Activated naive CD8-positive, alpha-beta T cell treated with anti-CD3 and anti-CD28 coated beads for 36 hours (primary cell): ENCODE data around the gene MGAT2. TPM values are rescaled to one million over a fixed set of nuclear protein-coding genes. Genes with fewer than 3 reads are reported as not detected.
"Not testable (repeated sequence)": the region's sequence is repeated elsewhere in the genome, so short reads cannot be mapped to it uniquely, and the experiment has no call there.

Experiments
- DNase-seq: peaks from one replicate; pipeline ENCODE4 v3.0.0; 2021
- H3K27ac Mint-ChIP-seq: one replicate; pipeline ENCODE4 v1.8.0; 2022; ENCODE audit warnings: mild to moderate bottlenecking, moderate library complexity, mixed read lengths
- H3K27me3 Mint-ChIP-seq: one replicate; pipeline ENCODE4 v1.8.0; 2022; ENCODE audit warnings: mild to moderate bottlenecking, mixed read lengths
- H3K36me3 Mint-ChIP-seq: one replicate; pipeline ENCODE4 v1.8.0; 2021; ENCODE audit warnings: mild to moderate bottlenecking, mixed read lengths
- H3K4me1 Mint-ChIP-seq: one replicate; pipeline ENCODE4 v1.8.0; 2021; ENCODE audit warnings: mixed read lengths
- H3K4me3 Mint-ChIP-seq: one replicate; pipeline ENCODE4 v1.8.0; 2022; ENCODE audit warnings: mild to moderate bottlenecking, moderate library complexity, mixed read lengths
- H3K9me3 Mint-ChIP-seq: one replicate; pipeline ENCODE4 v1.8.0; 2022; ENCODE audit warnings: mixed read lengths
- total RNA-seq, 2 experiments: library from RNA; stranded (reverse); gene quantifications; one replicate each; pipeline ENCODE4 v1.2.3, GENCODE V29; 2021

MGAT2 gene
- total RNA-seq, 2 experiments from 2014 or later = 40.0 to 42.0 TPM

GRCh38 chr14:49623387-49623786 is 2.8 kb downstream of the MGAT2 start:
- Mint-ChIP-seq H3K27ac (peak overlapping the region; percentile 70), H3K4me1 (peaks cover 45% of the 10 kb centered on the region), H3K4me3 (peak overlapping the region; percentile 95), H3K9me3 (no peaks in the 10 kb centered on the region), H3K27me3 (no peaks in the 10 kb centered on the region), H3K36me3 (peaks cover 47% of the 10 kb centered on the region)
- no peak for DNase-seq

GRCh38 chr14:49623941-49624839 is 3.6 kb downstream of the MGAT2 start:
- Mint-ChIP-seq H3K4me3 (peak overlapping the region; percentile 95), H3K4me1 (peaks cover 42% of the 10 kb centered on the region), H3K27me3 (no peaks in the 10 kb centered on the region), H3K9me3 (no peaks in the 10 kb centered on the region), H3K36me3 (peaks cover 42% of the 10 kb centered on the region), H3K27ac (peak overlapping the region; percentile 70)
- no peak for DNase-seq

GRCh38 chr14:49633640-49634546 is 13.3 kb downstream of the MGAT2 start:
- peak overlapping the region; percentile 98 for H3K4me3 Mint-ChIP-seq
- H3K36me3 Mint-ChIP-seq = peaks cover 64% of the 10 kb centered on the region
- H3K27ac Mint-ChIP-seq = peak overlapping the region; percentile 95
- no peaks in the 10 kb centered on the region for H3K27me3 Mint-ChIP-seq
- DNase-seq = peak; percentile 96
- no peaks in the 10 kb centered on the region for H3K9me3 Mint-ChIP-seq
- H3K4me1 Mint-ChIP-seq = peaks cover 38% of the 10 kb centered on the region

- H3K36me3 Mint-ChIP-seq = peaks cover 65% of the 10 kb centered on the region
- peaks cover 38% of the 10 kb centered on the region for H3K4me1 Mint-ChIP-seq
- H3K27ac Mint-ChIP-seq = peak within 1 kb of the TSS; percentile 99
Measured at GRCh38 chr14:49634547-49635334, 14.1 kb downstream of the MGAT2 start, which contains the start of gene DNAAF2. DNAAF2 (minus strand) TSS chr14:49635244; CDS start chr14:49635149, 95 bp downstream.

GRCh38 chr14:49636866-49637265 is 16.3 kb downstream of the MGAT2 start:
- Mint-ChIP-seq H3K36me3 (peaks cover 61% of the 10 kb centered on the region), H3K9me3 (no peaks in the 10 kb centered on the region), H3K4me1 (peaks cover 46% of the 10 kb centered on the region)

More at GRCh38 chr14:49634547-49635334, 14.1 kb downstream of the MGAT2 start, which contains the start of gene DNAAF2:
- Mint-ChIP-seq H3K4me3 (peak within 1 kb of the TSS; percentile 98), H3K27me3 (no peaks in the 10 kb centered on the region), H3K9me3 (no peaks in the 10 kb centered on the region)
- DNase-seq = peak; percentile 70

GRCh38 chr14:49637534-49638078 is 17.0 kb downstream of the MGAT2 start:
- H3K4me3 Mint-ChIP-seq = no peak overlapping the region
- H3K9me3 Mint-ChIP-seq = no peaks in the 10 kb centered on the region
- peaks cover 49% of the 10 kb centered on the region for H3K4me1 Mint-ChIP-seq
- no peak for DNase-seq
- no peaks in the 10 kb centered on the region for H3K27me3 Mint-ChIP-seq
- H3K27ac Mint-ChIP-seq = peak overlapping the region; percentile 39
- H3K36me3 Mint-ChIP-seq = peaks cover 57% of the 10 kb centered on the region

More at GRCh38 chr14:49636866-49637265, 16.3 kb downstream of the MGAT2 start:
- no peaks in the 10 kb centered on the region for H3K27me3 Mint-ChIP-seq
- DNase-seq = no peak
- H3K4me3 Mint-ChIP-seq = peak overlapping the region; percentile 71
- peak overlapping the region; percentile 43 for H3K27ac Mint-ChIP-seq

GRCh38 chr14:49640540-49641417 is 20.2 kb downstream of the MGAT2 start:
- peak overlapping the region; percentile 1 for H3K27ac Mint-ChIP-seq
- H3K27me3 Mint-ChIP-seq = no peaks in the 10 kb centered on the region
- H3K9me3 Mint-ChIP-seq = no peaks in the 10 kb centered on the region
- H3K4me1 Mint-ChIP-seq = peaks cover 49% of the 10 kb centered on the region
- H3K36me3 Mint-ChIP-seq = peaks cover 46% of the 10 kb centered on the region
- H3K4me3 Mint-ChIP-seq = no peak overlapping the region
- no peak for DNase-seq

- H3K4me3 Mint-ChIP-seq = no peak overlapping the region
- H3K27ac Mint-ChIP-seq = peak overlapping the region; percentile 65
Measured at GRCh38 chr14:49641697-49642129, 21.1 kb downstream of the MGAT2 start.

GRCh38 chr14:49642163-49642562 is 21.6 kb downstream of the MGAT2 start:
- no peak overlapping the region for H3K4me3 Mint-ChIP-seq
- no peaks in the 10 kb centered on the region for H3K9me3 Mint-ChIP-seq
- H3K36me3 Mint-ChIP-seq = peaks cover 39% of the 10 kb centered on the region
- no peak for DNase-seq
- peak overlapping the region; percentile 65 for H3K27ac Mint-ChIP-seq
- no peaks in the 10 kb centered on the region for H3K27me3 Mint-ChIP-seq
- peaks cover 40% of the 10 kb centered on the region for H3K4me1 Mint-ChIP-seq

More at GRCh38 chr14:49641697-49642129, 21.1 kb downstream of the MGAT2 start:
- no peaks in the 10 kb centered on the region for H3K27me3 Mint-ChIP-seq
- peaks cover 42% of the 10 kb centered on the region for H3K4me1 Mint-ChIP-seq
- DNase-seq = no peak
- H3K36me3 Mint-ChIP-seq = peaks cover 39% of the 10 kb centered on the region
- no peaks in the 10 kb centered on the region for H3K9me3 Mint-ChIP-seq

- no peak overlapping the region for H3K27ac Mint-ChIP-seq
- H3K4me1 Mint-ChIP-seq = no peaks in the 10 kb centered on the region
- H3K9me3 Mint-ChIP-seq = no peaks in the 10 kb centered on the region
- H3K4me3 Mint-ChIP-seq = no peak overlapping the region
- no peaks in the 10 kb centered on the region for H3K27me3 Mint-ChIP-seq
- DNase-seq = no peak
- H3K36me3 Mint-ChIP-seq = peaks cover 12% of the 10 kb centered on the region
Measured at GRCh38 chr14:49653508-49653907, 32.9 kb downstream of the MGAT2 start.

GRCh38 chr14:49654511-49654910 is 33.9 kb downstream of the MGAT2 start:
- no peaks in the 10 kb centered on the region for H3K27me3 Mint-ChIP-seq
- no peak overlapping the region for H3K4me3 Mint-ChIP-seq
- H3K27ac Mint-ChIP-seq = no peak overlapping the region
- peaks cover 12% of the 10 kb centered on the region for H3K36me3 Mint-ChIP-seq
- H3K9me3 Mint-ChIP-seq = no peaks in the 10 kb centered on the region
- H3K4me1 Mint-ChIP-seq = no peaks in the 10 kb centered on the region
- no peak for DNase-seq

GRCh38 chr14:49657500-49657899 is 36.9 kb downstream of the MGAT2 start:
- not testable (repeated sequence) for H3K4me3 Mint-ChIP-seq, DNase-seq, H3K27ac Mint-ChIP-seq, H3K27me3 Mint-ChIP-seq, H3K9me3 Mint-ChIP-seq, H3K4me1 Mint-ChIP-seq
- H3K36me3 Mint-ChIP-seq = peaks cover 16% of the 10 kb centered on the region
